Small intestine (tissue), 7 donors: ENCODE results near the gene POLR2L. TPM values are rescaled to one million over a fixed set of nuclear protein-coding genes. Genes with fewer than 3 reads are reported as not detected.

ENCODE experiments used
- DNase-seq, 2 donors: peaks; one replicate each; pipeline versions ENCODE4 v3.0.0 to v3.0.0-alpha.2; 2013
- FAIRE-seq: peaks from 2 replicates; lab custom pipeline; 2012; peaks lifted over from hg19 to GRCh38; lab: Jason Lieb, UNC
- H3K27ac ChIP-seq, 3 donors: one replicate each; pipeline ENCODE4 v1.5.1; 2013; ENCODE audit warnings: low read length in 2 of 3, mild to moderate bottlenecking in 2 of 3, control low read depth in 1 of 3, inconsistent platforms in 1 of 3, low read depth in 1 of 3, moderate library complexity in 1 of 3
- H3K27me3 ChIP-seq, 3 donors: one replicate each; pipeline ENCODE4 v1.6.1; 2013; ENCODE audit warnings: low read length in 3 of 3, inconsistent platforms in 1 of 3; ENCODE audit not compliant: control insufficient read depth in 3 of 3, insufficient read depth in 3 of 3
- H3K36me3 ChIP-seq, 3 donors: one replicate each; pipeline ENCODE4 v1.6.1; 2013; ENCODE audit warnings: low read length in 3 of 3, inconsistent platforms in 1 of 3, low read depth in 1 of 3, mild to moderate bottlenecking in 1 of 3, moderate library complexity in 1 of 3; ENCODE audit not compliant: control insufficient read depth in 3 of 3, insufficient read depth in 2 of 3
- H3K4me1 ChIP-seq, 3 donors: one replicate each; pipeline ENCODE4 v1.6.1; 2013; ENCODE audit warnings: low read length in 2 of 3, inconsistent platforms in 1 of 3, low read depth in 1 of 3, mild to moderate bottlenecking in 1 of 3, moderate library complexity in 1 of 3; ENCODE audit not compliant: control insufficient read depth in 3 of 3, insufficient read depth in 2 of 3
- H3K4me3 ChIP-seq, 3 donors: one replicate each; pipeline ENCODE4 v1.5.1; 2013; ENCODE audit warnings: low read length in 3 of 3, control low read depth in 1 of 3, inconsistent platforms in 1 of 3, low read depth in 1 of 3, mild to moderate bottlenecking in 1 of 3, moderate library complexity in 1 of 3
- H3K9me3 ChIP-seq, 2 donors: one replicate each; pipeline ENCODE4 v1.6.1; 2013; ENCODE audit warnings: low read depth in 1 of 2, low read length in 1 of 2; ENCODE audit not compliant: control insufficient read depth in 2 of 2, insufficient read depth in 1 of 2
- WGBS, 3 donors: extraction: QIAGEN DNeasy Blood & Tissue Kit; methylation state at CpG; one replicate each; pipeline ENCODE4 v1.1.7; 2013; 5-methylcytosine and 5-hydroxymethylcytosine counted together
- polyA plus RNA-seq, 4 donors: library from polyadenylated mRNA; stranded (reverse) in 3 of 4; unstranded in 1 of 4; fragments of 200-250 nt in 3 of 4; fragments of 120-200 nt in 1 of 4; gene quantifications; one replicate each; pipeline versions ENCODE4 v1.2.1 to v1.2.3, GENCODE V29; 2013
- donor health status: healthy with polysubstance abuse.
- donor health status: control.
- donor health status: control.
- donor health status: Bipolar disorder and iron deficiency.
- donor health status: healthy.

POLR2L gene
- polyA plus RNA-seq, 4 donors = 82.9 to 140 (median 132) TPM

GRCh38 chr11:867856-868358, 25.6 kb upstream of the POLR2L start:
- 82 to 89% (median 84%) methylated on average over 8 of the region's 8 CpGs for WGBS, 3 donors
- FAIRE-seq = no peak
- Histone ChIP-seq H3K27ac (no peak overlapping the region), H3K27me3 (no peaks in the 10 kb centered on the region), H3K4me3 (no peak overlapping the region), H3K9me3 (no peaks in the 10 kb centered on the region), H3K4me1 (peaks cover 0 to 12% (median 0%) of the 10 kb centered on the region in 3 donors), H3K36me3 (peaks cover 0 to 70% (median 0%) of the 10 kb centered on the region in 3 donors)
- DNase-seq = no peak

- FAIRE-seq (no peak), DNase-seq (no peak)
- Histone ChIP-seq H3K9me3 (no peaks in the 10 kb centered on the region), H3K27ac (no peak overlapping the region), H3K4me3 (no peak overlapping the region), H3K27me3 (peaks cover 0 to 5% (median 0%) of the 10 kb centered on the region in 3 donors), H3K4me1 (peaks cover 0 to 26% (median 0%) of the 10 kb centered on the region in 3 donors), H3K36me3 (peaks cover 0 to 66% (median 0%) of the 10 kb centered on the region in 3 donors)
- 75 to 85% (median 84%) methylated on average over 5 to 14 of the region's 14 CpGs for WGBS, 3 donors
Observed at GRCh38 chr11:866481-866880, 24.2 kb upstream of the POLR2L start.

- Histone ChIP-seq H3K36me3 (peaks cover 0 to 65% (median 0%) of the 10 kb centered on the region in 3 donors), H3K9me3 (no peaks in the 10 kb centered on the region), H3K4me3 (no peak overlapping the region), H3K4me1 (peaks cover 0 to 26% (median 0%) of the 10 kb centered on the region in 3 donors), H3K27ac (no peak overlapping the region), H3K27me3 (peaks cover 0 to 10% (median 0%) of the 10 kb centered on the region in 3 donors)
- DNase-seq = no peak
- no peak for FAIRE-seq
- WGBS, 3 donors = 34 to 74% (median 49%) methylated on average over 37 to 41 of the region's 41 CpGs
Observed at GRCh38 chr11:865462-866430, 23.4 kb upstream of the POLR2L start.

GRCh38 chr11:864898-865297, 22.6 kb upstream of the POLR2L start:
- Histone ChIP-seq H3K27ac (no peak overlapping the region), H3K36me3 (peaks cover 0 to 64% (median 0%) of the 10 kb centered on the region in 3 donors), H3K4me3 (no peak overlapping the region), H3K4me1 (peaks cover 0 to 33% (median 0%) of the 10 kb centered on the region in 3 donors), H3K27me3 (peaks cover 0 to 12% (median 0%) of the 10 kb centered on the region in 3 donors), H3K9me3 (no peaks in the 10 kb centered on the region)
- WGBS, 3 donors = 44 to 82% (median 61%) methylated on average over 9 to 11 of the region's 11 CpGs
- DNase-seq (no peak), FAIRE-seq (no peak)

- WGBS, 3 donors = 27 to 79% (median 50%) methylated on average over 31 of the region's 31 CpGs
Observed at GRCh38 chr11:863910-864827, 21.8 kb upstream of the POLR2L start.

GRCh38 chr11:863023-863909, 20.9 kb upstream of the POLR2L start:
- Histone ChIP-seq H3K36me3 (peaks cover 0 to 48% (median 0%) of the 10 kb centered on the region in 3 donors), H3K27me3 (peaks cover 0 to 14% (median 0%) of the 10 kb centered on the region in 3 donors), H3K27ac (peak overlapping the region in 1 of 3 donors; percentile 41), H3K4me3 (peak overlapping the region in 1 of 3 donors; percentile 18), H3K9me3 (no peaks in the 10 kb centered on the region), H3K4me1 (peaks cover 0 to 39% (median 0%) of the 10 kb centered on the region in 3 donors)
- WGBS, 3 donors = 29 to 67% (median 37%) methylated on average over 23 to 24 of the region's 24 CpGs
- FAIRE-seq (no peak), DNase-seq (peak in 1 of 2 donors; percentile 75)

More at GRCh38 chr11:863910-864827, 21.8 kb upstream of the POLR2L start:
- Histone ChIP-seq H3K4me3 (no peak overlapping the region), H3K9me3 (no peaks in the 10 kb centered on the region), H3K27ac (peak overlapping the region in 1 of 3 donors; percentile 41), H3K27me3 (peaks cover 0 to 14% (median 0%) of the 10 kb centered on the region in 3 donors), H3K36me3 (peaks cover 0 to 57% (median 0%) of the 10 kb centered on the region in 3 donors), H3K4me1 (peaks cover 0 to 39% (median 0%) of the 10 kb centered on the region in 3 donors)
- DNase-seq = no peak
- no peak for FAIRE-seq

GRCh38 chr11:862696-863022, 20.3 kb upstream of the POLR2L start:
- Histone ChIP-seq H3K4me3 (peak overlapping the region in 1 of 3 donors; percentile 18), H3K36me3 (peaks cover 0 to 42% (median 0%) of the 10 kb centered on the region in 3 donors), H3K9me3 (no peaks in the 10 kb centered on the region), H3K4me1 (peaks cover 0 to 39% (median 0%) of the 10 kb centered on the region in 3 donors), H3K27ac (peak overlapping the region in 1 of 3 donors; percentile 41), H3K27me3 (peaks cover 0 to 14% (median 0%) of the 10 kb centered on the region in 3 donors)
- no peak for DNase-seq
- WGBS, 3 donors = 35 to 64% (median 62%) methylated on average over 12 of the region's 12 CpGs
- no peak for FAIRE-seq
